HepG2 (cell line): ENCODE results near the gene PIGZ. TPM values are rescaled to one million over a fixed set of nuclear protein-coding genes. Genes with fewer than 3 reads are reported as not detected.
A peak's percentile ranks its signal among the peaks of the same experiment; 100 is the strongest.

ENCODE experiments used
- ATAC-seq: fragments of 200-7000 bp; cut with Tn5 transposase; 3 replicates; pipeline ENCODE4 v1.9.1; 2020; ENCODE audit warnings: mild to moderate bottlenecking, moderate library complexity
- BruUV-seq: library from RNA; stranded (reverse); fragments of 400-500 nt; replicated peaks from 2 replicates; lab custom pipeline; 2021; lab: Mats Ljungman, UMichigan
- CTCF ChIA-PET: fragments of 300-600 bp; formaldehyde crosslinking; extraction: SDS; loops from one replicate; lab custom pipeline; 2021; ENCODE audit warnings: low total read pairs, inconsistent platforms, low intra/inter-chr PET ratio; lab: Yijun Ruan, JAX
- POLR2A ChIA-PET: fragments of 350-600 bp; sonication (Branson Sonifier 250); formaldehyde crosslinking; loops from one replicate; lab custom pipeline; 2020; ENCODE audit warnings: antibody characterized with exemption, inconsistent platforms; lab: Yijun Ruan, JAX
- DNase-seq: peaks from one replicate; pipeline ENCODE4 v3.0.0-alpha.2; 2015; ENCODE audit warnings: low spot score
- FAIRE-seq: peaks from 3 replicates; lab custom pipeline; 2011; peaks lifted over from hg19 to GRCh38; lab: Jason Lieb, UNC
- H2AFZ ChIP-seq: one replicate; pipeline ENCODE4 v1.6.1; 2011; ENCODE audit warnings: low read length, inconsistent platforms
- H3K27ac ChIP-seq: fragments of 300-600 bp; 3 replicates; pipeline ENCODE4 v1.8.0; 2011; ENCODE audit warnings: mixed run types, mild to moderate bottlenecking, mixed read lengths, low read length, inconsistent platforms; ENCODE audit not compliant: insufficient read depth; ENCODE audit errors: extremely low read length
- H3K27me3 ChIP-seq, 2 experiments: fragments of 200-600 bp in 1 of 2; 2 replicates in 1 of 2; 3 replicates in 1 of 2; pipeline versions ENCODE4 v1.6.0 to v1.8.0; 2011; ENCODE audit warnings: low read length in 2 of 2, mild to moderate bottlenecking in 2 of 2, moderate library complexity in 2 of 2, inconsistent platforms in 1 of 2; ENCODE audit not compliant: insufficient read depth in 2 of 2, control insufficient read depth in 1 of 2
- H3K36me3 ChIP-seq, 2 experiments: fragments of 200-600 bp in 1 of 2; replicated peaks in 1 of 2; 2 replicates in 1 of 2; 3 replicates in 1 of 2; pipeline versions ENCODE4 v1.5.1 to v1.8.0; 2011; ENCODE audit warnings: low read length in 2 of 2, inconsistent platforms in 1 of 2; ENCODE audit not compliant: insufficient read depth in 2 of 2, control insufficient read depth in 1 of 2
- H3K4me1 ChIP-seq: 2 replicates; pipeline ENCODE4 v1.5.1; 2012; ENCODE audit warnings: low read length, inconsistent platforms; ENCODE audit not compliant: insufficient read depth
- H3K4me2 ChIP-seq: 2 replicates; pipeline ENCODE4 v1.6.0; 2011; ENCODE audit warnings: low read depth, low read length, inconsistent platforms
- H3K4me3 ChIP-seq, 3 experiments: fragments of 200-600 bp in 1 of 3; sonication (generic), shearing (Covaris generic) in 1 of 3; replicated peaks in 1 of 3; 2 replicates each; pipeline ENCODE4 v1.5.1; 2011 to 2016; ENCODE audit warnings: low read length in 3 of 3, inconsistent platforms in 2 of 3, low read depth in 2 of 3, mild to moderate bottlenecking in 2 of 3, control low read depth in 1 of 3, mixed read lengths in 1 of 3; ENCODE audit not compliant: insufficient read depth in 1 of 3
- H3K79me2 ChIP-seq: one replicate; pipeline ENCODE4 v1.6.1; 2011; ENCODE audit warnings: low read length, inconsistent platforms; ENCODE audit not compliant: insufficient read depth
- H3K9ac ChIP-seq: 2 replicates; pipeline ENCODE4 v1.6.0; 2011; ENCODE audit warnings: mild to moderate bottlenecking, low read depth, low read length, inconsistent platforms; ENCODE audit not compliant: insufficient read depth
- H3K9me3 ChIP-seq: 2 replicates; pipeline ENCODE4 v1.5.1; 2012; ENCODE audit warnings: mild to moderate bottlenecking, low read length
- H4K20me1 ChIP-seq: 2 replicates; pipeline ENCODE4 v1.6.0; 2011; ENCODE audit warnings: inconsistent platforms, mild to moderate bottlenecking, low read length, moderate library complexity; ENCODE audit not compliant: insufficient read depth
- RAD51 ChIP-seq: fragments of 450-650 bp; IDR thresholded peaks from 2 replicates; pipeline ENCODE4 v1.6.1; 2016; ENCODE audit warnings: borderline replicate concordance
- SMARCC2 ChIP-seq: fragments of 450-650 bp; IDR thresholded peaks from 2 replicates; pipeline ENCODE4 v1.6.1; 2017; ENCODE audit warnings: antibody characterized with exemption, mild to moderate bottlenecking
- SUZ12 ChIP-seq: fragments of 150-350 bp; IDR thresholded peaks from 2 replicates; pipeline ENCODE4 v1.6.1; 2014; ENCODE audit warnings: low read depth, low read length
- ZFP37 ChIP-seq: sonication (generic); formaldehyde crosslinking; IDR thresholded peaks from 2 replicates; pipeline ENCODE4 v1.4.0; 2020; ENCODE audit warnings: missing genetic modification reagents, borderline replicate concordance
- ZNF160 ChIP-seq: sonication (generic); formaldehyde crosslinking; IDR thresholded peaks from 2 replicates; pipeline ENCODE4 v1.8.0; 2022; ENCODE audit warnings: mild to moderate bottlenecking, inconsistent platforms, missing genetic modification reagents
- ZNF260 ChIP-seq: sonication (generic); formaldehyde crosslinking; IDR thresholded peaks from 2 replicates; pipeline ENCODE4 v1.4.0; 2020; ENCODE audit warnings: missing genetic modification reagents, low read depth, mild to moderate bottlenecking, borderline replicate concordance
- ZNF343 ChIP-seq: sonication (generic); formaldehyde crosslinking; IDR thresholded peaks from 2 replicates; pipeline ENCODE4 v1.4.0; 2020; ENCODE audit warnings: mild to moderate bottlenecking, missing genetic modification reagents
- ZNF619 ChIP-seq: sonication (generic); formaldehyde crosslinking; IDR thresholded peaks from 2 replicates; pipeline ENCODE4 v1.4.0; 2020; ENCODE audit warnings: mild to moderate bottlenecking, missing genetic modification reagents
- WGBS: methylation state at CpG from one replicate; pipeline ENCODE4 v1.1.6; 2017; ENCODE audit warnings: low lambda C conversion rate; 5-methylcytosine and 5-hydroxymethylcytosine counted together
- in situ Hi-C: cut with HindIII; loops from 2 replicates; pipeline ENCODE4 v1.10.0; 2017; ENCODE audit warnings: low pct_unique_long_range_greater_than_20kb; ENCODE audit not compliant: extremely low pct_ligation_motif_present
- intact Hi-C: fragments of 100-400 bp; cut with micrococcal nuclease; formaldehyde crosslinking; loops from one replicate; pipeline ENCODE4 v1.10.0; 2022; ENCODE audit not compliant: unreplicated experiment
- polyA plus RNA-seq, 8 experiments: library from polyadenylated mRNA; depleted of rRNA in 3 of 8; stranded (reverse) in 7 of 8; unstranded in 1 of 8; fragments of >200 nt; fragmentation: Illumina TruSeq in 4 of 8; extraction: Trizol in 4 of 8; gene quantifications; 2 replicates each; pipeline versions ENCODE4 v1.2.1 to v1.2.3, GENCODE V29; 2011 to 2016; ENCODE audit warnings: low read depth in 4 of 8, missing spikeins in 1 of 8, mixed read lengths in 1 of 8; ENCODE audit not compliant: insufficient read depth in 1 of 8
- total RNA-seq, 5 experiments: library from RNA; depleted of rRNA; stranded (reverse); fragments of >200 nt; fragmentation: Illumina TruSeq; extraction: Trizol; gene quantifications; 2 replicates each; pipeline ENCODE4 v1.2.3, GENCODE V29; 2016; ENCODE audit warnings: low read depth in 1 of 5
- TF ChIP-seq, protein P1 (sequence below): sonication (generic); formaldehyde crosslinking; IDR thresholded peaks from 2 replicates; pipeline ENCODE4 v1.4.0; 2020; ENCODE audit warnings: missing genetic modification reagents
- TF ChIP-seq, protein P2 (sequence below): sonication (generic); formaldehyde crosslinking; IDR thresholded peaks from 2 replicates; pipeline ENCODE4 v1.4.0; 2020; ENCODE audit warnings: missing genetic modification reagents
- TF ChIP-seq, protein P3 (sequence below): sonication (generic); formaldehyde crosslinking; IDR thresholded peaks from 2 replicates; pipeline ENCODE4 v1.8.0; 2022; ENCODE audit warnings: missing genetic modification reagents, low read depth, mild to moderate bottlenecking, borderline replicate concordance
- TF ChIP-seq, protein P4 (sequence below): sonication (generic); formaldehyde crosslinking; IDR thresholded peaks from 2 replicates; pipeline ENCODE4 v1.5.0; 2020; ENCODE audit warnings: mild to moderate bottlenecking, missing genetic modification reagents

PIGZ gene
- total and polyA plus RNA-seq, 2 of the 13 experiments (the other 11 are each of a cell fraction or from before 2014, with no cell fraction given): 4.7 to 60.5 TPM

DNA sequence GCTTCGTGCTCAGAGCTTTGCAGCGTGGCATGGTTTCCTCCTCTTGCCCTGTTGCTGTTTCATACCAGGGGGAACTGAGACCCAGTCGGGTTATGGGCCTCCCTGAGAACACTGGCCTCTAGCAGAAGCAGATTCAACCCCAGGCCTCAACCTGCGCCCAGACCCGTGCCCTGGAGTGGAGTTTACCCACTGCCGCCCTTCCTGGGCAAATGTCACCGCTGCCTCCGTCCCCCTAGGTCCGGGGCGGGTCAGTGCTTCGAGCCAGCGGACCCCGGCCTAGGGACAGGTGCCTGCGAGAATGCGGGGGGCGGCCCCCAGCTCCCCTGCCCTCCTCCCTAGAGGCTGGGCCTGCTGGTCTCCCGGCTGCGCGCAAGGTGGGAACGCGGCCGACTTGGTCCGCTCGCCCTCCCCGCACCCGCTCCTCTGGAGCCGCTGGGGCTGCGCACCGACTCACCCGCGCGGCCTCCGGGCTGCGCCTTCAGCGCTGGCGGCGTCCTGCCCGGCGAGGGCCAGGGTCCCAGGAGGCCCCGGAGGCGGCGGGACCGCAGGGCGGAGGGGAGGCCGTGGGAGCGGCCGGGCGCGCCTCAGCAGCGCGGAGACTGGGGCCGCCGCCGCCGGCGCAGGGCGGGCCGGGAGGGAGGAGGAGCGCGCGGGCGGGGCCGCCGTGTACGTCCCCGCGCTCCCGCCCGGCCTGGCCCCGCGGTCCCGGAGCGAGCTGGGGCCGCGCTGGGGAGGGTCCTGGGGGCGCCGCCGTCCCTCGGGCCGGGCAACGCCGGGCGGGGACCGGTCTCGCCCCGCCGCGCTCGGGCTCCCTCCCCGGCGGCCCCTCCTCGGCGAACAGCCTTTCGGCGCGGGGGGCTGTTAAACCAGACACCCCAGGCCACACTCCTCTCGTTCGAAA is at the start of gene PIGZ (continued):
- TF ChIP-seq RAD51 (no peak), ZNF343 (CRISPR knock-in tag) (no peak), ZNF619 (CRISPR knock-in tag) (peak; percentile 76; the same call in 1 of the 2 replicates)
- TF ChIP-seq, protein P1, sequence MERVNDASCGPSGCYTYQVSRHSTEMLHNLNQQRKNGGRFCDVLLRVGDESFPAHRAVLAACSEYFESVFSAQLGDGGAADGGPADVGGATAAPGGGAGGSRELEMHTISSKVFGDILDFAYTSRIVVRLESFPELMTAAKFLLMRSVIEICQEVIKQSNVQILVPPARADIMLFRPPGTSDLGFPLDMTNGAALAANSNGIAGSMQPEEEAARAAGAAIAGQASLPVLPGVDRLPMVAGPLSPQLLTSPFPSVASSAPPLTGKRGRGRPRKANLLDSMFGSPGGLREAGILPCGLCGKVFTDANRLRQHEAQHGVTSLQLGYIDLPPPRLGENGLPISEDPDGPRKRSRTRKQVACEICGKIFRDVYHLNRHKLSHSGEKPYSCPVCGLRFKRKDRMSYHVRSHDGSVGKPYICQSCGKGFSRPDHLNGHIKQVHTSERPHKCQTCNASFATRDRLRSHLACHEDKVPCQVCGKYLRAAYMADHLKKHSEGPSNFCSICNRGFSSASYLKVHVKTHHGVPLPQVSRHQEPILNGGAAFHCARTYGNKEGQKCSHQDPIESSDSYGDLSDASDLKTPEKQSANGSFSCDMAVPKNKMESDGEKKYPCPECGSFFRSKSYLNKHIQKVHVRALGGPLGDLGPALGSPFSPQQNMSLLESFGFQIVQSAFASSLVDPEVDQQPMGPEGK: peak; percentile 51; the same call in 1 of the 2 replicates
- TF ChIP-seq, all 625 proteins: peak for 120

DNA sequence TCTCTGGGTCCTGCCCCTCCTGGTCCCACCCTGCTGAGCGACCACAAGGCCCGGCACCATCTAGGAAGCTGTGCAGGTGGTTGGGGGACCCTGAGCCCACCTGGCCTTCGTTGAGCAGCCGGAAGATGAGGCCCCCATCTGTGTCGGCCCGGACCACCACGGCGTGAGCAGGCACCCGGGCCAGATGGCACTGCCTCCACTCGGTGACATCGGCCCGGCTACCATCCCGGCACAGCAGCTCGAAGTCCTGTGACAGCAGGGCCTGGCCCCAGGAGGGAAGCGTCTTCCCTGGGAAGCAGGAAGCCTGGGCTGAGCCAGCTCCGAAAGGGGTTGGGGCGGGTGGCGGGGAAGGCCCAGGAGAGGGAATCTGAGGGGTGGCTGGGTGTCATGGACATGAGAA is 48.4 kb upstream of the PIGZ start:
- Histone ChIP-seq H3K4me3 (no peak overlapping the region), H3K9ac (no peak overlapping the region), H3K27me3 (no peaks in the 10 kb centered on the region), H3K79me2 (no peaks in the 10 kb centered on the region), H3K4me1 (peaks cover 28% of the 10 kb centered on the region), H4K20me1 (no peaks in the 10 kb centered on the region), H3K36me3 (no peaks in the 10 kb centered on the region), H3K9me3 (no peaks in the 10 kb centered on the region), H3K27ac (no peak overlapping the region), H3K4me2 (no peak overlapping the region), H2AFZ (no peak overlapping the region)
- FAIRE-seq (no peak), ATAC-seq (no peak), DNase-seq (no peak)
- intact Hi-C loops: no loop called here
- in situ Hi-C loops: no loop called here
- 96% methylated on average over 4 of the region's 18 CpGs for WGBS
- TF ChIP-seq ZNF260 (CRISPR knock-in tag) (no peak), ZNF160 (CRISPR knock-in tag) (no peak), ZFP37 (CRISPR knock-in tag) (no peak), SUZ12 (no peak), SMARCC2 (no peak)
- TF ChIP-seq, protein P2, sequence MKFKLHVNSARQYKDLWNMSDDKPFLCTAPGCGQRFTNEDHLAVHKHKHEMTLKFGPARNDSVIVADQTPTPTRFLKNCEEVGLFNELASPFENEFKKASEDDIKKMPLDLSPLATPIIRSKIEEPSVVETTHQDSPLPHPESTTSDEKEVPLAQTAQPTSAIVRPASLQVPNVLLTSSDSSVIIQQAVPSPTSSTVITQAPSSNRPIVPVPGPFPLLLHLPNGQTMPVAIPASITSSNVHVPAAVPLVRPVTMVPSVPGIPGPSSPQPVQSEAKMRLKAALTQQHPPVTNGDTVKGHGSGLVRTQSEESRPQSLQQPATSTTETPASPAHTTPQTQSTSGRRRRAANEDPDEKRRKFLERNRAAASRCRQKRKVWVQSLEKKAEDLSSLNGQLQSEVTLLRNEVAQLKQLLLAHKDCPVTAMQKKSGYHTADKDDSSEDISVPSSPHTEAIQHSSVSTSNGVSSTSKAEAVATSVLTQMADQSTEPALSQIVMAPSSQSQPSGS (CRISPR knock-in tag): no peak
- TF ChIP-seq, protein P3, sequence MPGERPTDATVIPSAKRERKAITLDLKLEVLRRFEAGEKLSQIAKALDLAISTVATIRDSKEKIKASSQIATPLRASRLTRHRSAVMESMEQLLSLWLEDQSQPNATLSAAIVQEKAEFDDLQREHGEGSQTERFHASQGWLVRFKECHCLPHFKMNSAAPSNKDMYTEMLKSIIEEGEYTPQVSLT (CRISPR knock-in tag): no peak
- TF ChIP-seq, protein P4, sequence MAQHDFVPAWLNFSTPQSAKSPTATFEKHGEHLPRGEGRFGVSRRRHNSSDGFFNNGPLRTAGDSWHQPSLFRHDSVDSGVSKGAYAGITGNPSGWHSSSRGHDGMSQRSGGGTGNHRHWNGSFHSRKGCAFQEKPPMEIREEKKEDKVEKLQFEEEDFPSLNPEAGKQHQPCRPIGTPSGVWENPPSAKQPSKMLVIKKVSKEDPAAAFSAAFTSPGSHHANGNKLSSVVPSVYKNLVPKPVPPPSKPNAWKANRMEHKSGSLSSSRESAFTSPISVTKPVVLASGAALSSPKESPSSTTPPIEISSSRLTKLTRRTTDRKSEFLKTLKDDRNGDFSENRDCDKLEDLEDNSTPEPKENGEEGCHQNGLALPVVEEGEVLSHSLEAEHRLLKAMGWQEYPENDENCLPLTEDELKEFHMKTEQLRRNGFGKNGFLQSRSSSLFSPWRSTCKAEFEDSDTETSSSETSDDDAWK (CRISPR knock-in tag): no peak
- ChIA-PET CTCF (no interaction called here), POLR2A (no interaction called here)
- BruUV-seq: no TSS peak
